ENCODE data around the gene ADSL.

- TF ChIP-seq CTCF (IDR thresholded peaks at IDR 0.05 in 2 of 3, conservative IDR thresholded peaks at IDR 0.05 in 1 of 3; ENCODE audit: borderline replicate concordance in 1 of 3, insufficient read depth in 1 of 3, low read depth in 2 of 3, low read length in 2 of 3) = no peak
- no peak for TF ChIP-seq POLR2AphosphoS5 (IDR thresholded peaks at IDR 0.05; ENCODE audit: low read depth, low read length)
- TF ChIP-seq YY1 (IDR thresholded peaks at IDR 0.05; ENCODE audit: extremely low read depth, insufficient replicate concordance, low read depth, low read length) = no peak
- no peak for TF ChIP-seq SP1 (IDR thresholded peaks at IDR 0.05; ENCODE audit: low read depth)
- TF ChIP-seq SIN3A (IDR thresholded peaks at IDR 0.05; ENCODE audit: low read depth) = no peak
Measured at GRCh38 chr22:40415531-40416266, 69.4 kb downstream of the ADSL start.

Data from HCT116 (cell line).